Breast epithelium (tissue), 4 donors: ENCODE measurements around the gene ACOT4. TPM values are rescaled to one million over a fixed set of nuclear protein-coding genes. Genes with fewer than 3 reads are reported as not detected.
"Not testable (repeated sequence)": the region's sequence is repeated elsewhere in the genome, so short reads cannot be mapped to it uniquely, and the experiment has no call there.

Source experiments
- DNase-seq, 2 donors: peaks; one replicate each; pipeline ENCODE4 v3.0.0-alpha.2; 2019; ENCODE audit warnings: low spot score in 2 of 2
- H3K27ac ChIP-seq, 2 donors: fragments of 200-600 bp; sonication (generic) in 1 of 2; one replicate each; pipeline ENCODE4 v1.5.1; 2016 to 2019; ENCODE audit warnings: mild to moderate bottlenecking in 1 of 2
- H3K27me3 ChIP-seq, 2 donors: fragments of 200-600 bp; sonication (generic) in 1 of 2; one replicate each; pipeline versions ENCODE4 v1.5.1 to v1.6.0; 2017 to 2019; ENCODE audit warnings: control low read depth in 1 of 2, mild to moderate bottlenecking in 1 of 2
- H3K36me3 ChIP-seq: fragments of 200-600 bp; one replicate; pipeline ENCODE4 v1.5.1; 2019
- H3K4me1 ChIP-seq, 2 donors: fragments of 200-600 bp; sonication (generic); one replicate each; pipeline ENCODE4 v1.5.1; 2016 to 2019; ENCODE audit warnings: control low read depth in 1 of 2
- H3K4me3 ChIP-seq, 3 donors: fragments of 200-600 bp; sonication (generic); 1 replicate in 2 of 3; 2 replicates in 1 of 3; pipeline ENCODE4 v1.5.1; 2016 to 2019; ENCODE audit warnings: mild to moderate bottlenecking in 3 of 3, moderate library complexity in 2 of 3
- H3K9me3 ChIP-seq, 2 donors: fragments of 200-600 bp; sonication (generic) in 1 of 2; one replicate each; pipeline ENCODE4 v1.5.1; 2016 to 2019; ENCODE audit warnings: control low read depth in 1 of 2
- POLR2A ChIP-seq: fragments of 450-650 bp; IDR thresholded peaks from one replicate; pipeline ENCODE4 v1.6.1; 2016; ENCODE audit warnings: antibody characterized with exemption, mild to moderate bottlenecking, moderate library complexity
- POLR2AphosphoS5 ChIP-seq, 3 donors: sonication (generic); formaldehyde crosslinking; IDR thresholded peaks; one replicate each; pipeline ENCODE4 v1.6.1; 2017; ENCODE audit warnings: antibody characterized with exemption in 3 of 3
- intact Hi-C: fragments of 100-400 bp; cut with DNase I; formaldehyde crosslinking; loops from one replicate; pipeline ENCODE4 v1.15.1; 2023; ENCODE audit warnings: low total_unique reads
- total RNA-seq, 3 donors: library from RNA; depleted of rRNA; stranded (reverse); fragments of >200 nt; gene quantifications; one replicate each; pipeline ENCODE4 v1.1.0, GENCODE V29; 2016
- TF ChIP-seq, protein P1 (sequence below), 3 donors: fragments of 450-650 bp; IDR thresholded peaks; one replicate each; pipeline ENCODE4 v1.5.1; 2016 to 2017; ENCODE audit warnings: antibody characterized with exemption in 3 of 3, mild to moderate bottlenecking in 3 of 3, moderate library complexity in 3 of 3

ACOT4 gene
- total RNA-seq, 3 donors from 2014 or later, result 2.8 to 5.9 (median 3.7) TPM

- H3K4me3 ChIP-seq, H3K27ac ChIP-seq, H3K9me3 ChIP-seq, H3K4me1 ChIP-seq, DNase-seq, H3K36me3 ChIP-seq, intact Hi-C loops, H3K27me3 ChIP-seq: not testable (repeated sequence)
Measured at GRCh38 chr14:73566935-73567334, 24.7 kb upstream of the ACOT4 start.

DNA sequence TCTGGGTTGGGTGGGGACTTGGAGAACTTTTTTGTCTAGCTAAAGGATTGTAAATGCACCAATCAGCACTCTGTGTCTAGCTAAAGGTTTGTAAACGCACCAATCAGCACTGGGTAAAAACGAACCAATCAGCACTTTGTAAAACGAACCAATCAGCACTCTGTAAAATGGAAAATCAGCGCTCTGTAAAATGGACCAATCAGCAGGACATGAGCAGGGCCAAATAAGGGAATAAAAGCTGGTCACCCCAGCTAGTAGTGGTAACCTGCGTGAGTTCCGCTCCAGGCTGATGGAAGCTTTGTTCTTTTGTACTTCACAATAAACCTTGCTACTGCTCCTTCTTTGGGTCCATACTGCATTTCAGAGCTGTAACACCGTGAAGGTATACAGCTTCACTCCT lies 24.3 kb upstream of the ACOT4 start:
- no peaks in the 10 kb centered on the region for H3K9me3 ChIP-seq
- intact Hi-C loops, result no loop called here
- DNase-seq, result no peak
- H3K4me1 ChIP-seq, result peaks cover 7% of the 10 kb centered on the region in 2 donors
- H3K27ac ChIP-seq, result peak overlapping the region; percentile 91 to 98
- H3K36me3 ChIP-seq, result no peaks in the 10 kb centered on the region
- H3K27me3 ChIP-seq, result no peaks in the 10 kb centered on the region
- TF ChIP-seq POLR2A (no peak), POLR2AphosphoS5 (IDR thresholded peaks at IDR 0.05) (no peak)
- TF ChIP-seq, protein P1, sequence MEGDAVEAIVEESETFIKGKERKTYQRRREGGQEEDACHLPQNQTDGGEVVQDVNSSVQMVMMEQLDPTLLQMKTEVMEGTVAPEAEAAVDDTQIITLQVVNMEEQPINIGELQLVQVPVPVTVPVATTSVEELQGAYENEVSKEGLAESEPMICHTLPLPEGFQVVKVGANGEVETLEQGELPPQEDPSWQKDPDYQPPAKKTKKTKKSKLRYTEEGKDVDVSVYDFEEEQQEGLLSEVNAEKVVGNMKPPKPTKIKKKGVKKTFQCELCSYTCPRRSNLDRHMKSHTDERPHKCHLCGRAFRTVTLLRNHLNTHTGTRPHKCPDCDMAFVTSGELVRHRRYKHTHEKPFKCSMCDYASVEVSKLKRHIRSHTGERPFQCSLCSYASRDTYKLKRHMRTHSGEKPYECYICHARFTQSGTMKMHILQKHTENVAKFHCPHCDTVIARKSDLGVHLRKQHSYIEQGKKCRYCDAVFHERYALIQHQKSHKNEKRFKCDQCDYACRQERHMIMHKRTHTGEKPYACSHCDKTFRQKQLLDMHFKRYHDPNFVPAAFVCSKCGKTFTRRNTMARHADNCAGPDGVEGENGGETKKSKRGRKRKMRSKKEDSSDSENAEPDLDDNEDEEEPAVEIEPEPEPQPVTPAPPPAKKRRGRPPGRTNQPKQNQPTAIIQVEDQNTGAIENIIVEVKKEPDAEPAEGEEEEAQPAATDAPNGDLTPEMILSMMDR (IDR thresholded peaks at IDR 0.05), result no peak
- H3K4me3 ChIP-seq, result peak overlapping the region in 2 of 3 donors; percentile 69 to 83

GRCh38 chr14:73567951-73568885 lies 23.5 kb upstream of the ACOT4 start:
- Histone ChIP-seq H3K4me1 (peaks cover 7% of the 10 kb centered on the region in 2 donors), H3K4me3 (peak overlapping the region; percentile 47 to 83 (median 69)), H3K27me3 (no peaks in the 10 kb centered on the region), H3K9me3 (no peaks in the 10 kb centered on the region), H3K36me3 (no peaks in the 10 kb centered on the region), H3K27ac (peak overlapping the region; percentile 91 to 98)
- no peak for TF ChIP-seq POLR2A
- TF ChIP-seq, protein P1 (IDR thresholded peaks at IDR 0.05), result no peak
- TF ChIP-seq POLR2AphosphoS5 (IDR thresholded peaks at IDR 0.05), result no peak
- intact Hi-C loops, result no loop called here
- DNase-seq, result no peak

GRCh38 chr14:73568886-73569184 lies 22.8 kb upstream of the ACOT4 start:
- not testable (repeated sequence) for H3K9me3 ChIP-seq
- peak overlapping the region; percentile 47 to 83 (median 69) for H3K4me3 ChIP-seq

GRCh38 chr14:73569185-73569958 lies 22.3 kb upstream of the ACOT4 start, which contains the start of gene ACOT2:
TSS of gene ACOT2 (plus strand) at chr14:73569213. CDS start at chr14:73569241, 28 bp downstream.
- intact Hi-C loops, H3K9me3 ChIP-seq, H3K27me3 ChIP-seq, H3K36me3 ChIP-seq, H3K4me1 ChIP-seq: not testable (repeated sequence)
- TF ChIP-seq POLR2AphosphoS5 (IDR thresholded peaks at IDR 0.05) (peak; percentile 62 to 72 (median 70)), POLR2A (peak; percentile 38)
- TF ChIP-seq, protein P1 (IDR thresholded peaks at IDR 0.05), result peak in 1 of 3 donors; percentile 36
- DNase-seq, result peak; percentile 71 to 80
- Histone ChIP-seq H3K27ac (peak within 1 kb of the TSS; percentile 91 to 98), H3K4me3 (peak within 1 kb of the TSS; percentile 47 to 83 (median 69))

More at GRCh38 chr14:73568886-73569184, 22.8 kb upstream of the ACOT4 start:
- H3K4me1 ChIP-seq, H3K36me3 ChIP-seq, H3K27me3 ChIP-seq, DNase-seq, intact Hi-C loops: not testable (repeated sequence)
- H3K27ac ChIP-seq, result peak overlapping the region; percentile 91 to 98

GRCh38 chr14:73570913-73571312 lies 20.8 kb upstream of the ACOT4 start:
- H3K27me3 ChIP-seq, intact Hi-C loops, H3K9me3 ChIP-seq, H3K27ac ChIP-seq, H3K4me1 ChIP-seq, H3K36me3 ChIP-seq: not testable (repeated sequence)
- peak overlapping the region in 1 of 3 donors; percentile 21 for H3K4me3 ChIP-seq
- TF ChIP-seq, protein P1 (IDR thresholded peaks at IDR 0.05), result peak in 2 of 3 donors; percentile 42 to 53
- DNase-seq, result peak; percentile 20 to 63

GRCh38 chr14:73573034-73573433 lies 18.6 kb upstream of the ACOT4 start:
- H3K27me3 ChIP-seq, H3K9me3 ChIP-seq, H3K27ac ChIP-seq, H3K4me1 ChIP-seq, H3K36me3 ChIP-seq, H3K4me3 ChIP-seq, intact Hi-C loops: not testable (repeated sequence)
- peak in 1 of 2 donors; percentile 11 for DNase-seq

DNA sequence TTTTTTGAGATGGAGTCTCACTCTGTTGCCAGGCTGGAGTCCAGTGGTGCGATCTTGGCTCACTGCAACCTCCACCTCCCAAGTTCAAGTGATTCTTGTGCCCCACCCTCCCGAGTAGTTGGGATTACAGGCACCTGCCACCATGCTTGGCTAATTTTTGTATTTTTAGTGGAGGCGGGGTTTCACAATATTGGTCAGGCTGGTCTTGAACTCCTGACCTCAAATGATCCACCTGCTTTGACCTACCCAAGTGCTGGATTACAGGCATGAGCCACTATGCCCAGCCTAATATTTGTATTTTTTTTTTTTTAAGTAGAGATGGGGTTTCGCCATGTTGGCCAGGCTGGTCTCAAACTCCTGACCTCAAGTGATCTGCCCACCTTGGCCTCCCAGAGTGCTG lies 17.9 kb upstream of the ACOT4 start:
- H3K4me1 ChIP-seq, H3K27me3 ChIP-seq, intact Hi-C loops, H3K4me3 ChIP-seq, H3K9me3 ChIP-seq, H3K36me3 ChIP-seq, H3K27ac ChIP-seq: not testable (repeated sequence)
- peak in 1 of 2 donors; percentile 15 for DNase-seq
